Keratinocyte (primary cell): ENCODE results near the gene AOPEP. TPM values are rescaled to one million over a fixed set of nuclear protein-coding genes. Genes with fewer than 3 reads are reported as not detected.

Experiments used
- DNase-seq: peaks from one replicate; pipeline ENCODE4 v3.0.0-alpha.2; 2011; ENCODE audit warnings: low read depth, missing footprints, low spot score
- FAIRE-seq: peaks from 2 replicates; lab custom pipeline; 2011; peaks lifted over from hg19 to GRCh38; lab: Jason Lieb, UNC
- H2AFZ ChIP-seq: 2 replicates; pipeline ENCODE4 v1.6.0; 2012; ENCODE audit warnings: low read length, control low read depth, inconsistent platforms; ENCODE audit not compliant: control insufficient read depth
- H3K27ac ChIP-seq: 2 replicates; pipeline ENCODE4 v1.5.1; 2011; ENCODE audit warnings: low read length; ENCODE audit not compliant: control insufficient read depth, insufficient read depth
- H3K27me3 ChIP-seq: 3 replicates; pipeline ENCODE4 v1.6.0; 2011; ENCODE audit warnings: low read length; ENCODE audit not compliant: control insufficient read depth, insufficient read depth; ENCODE audit errors: extremely low read depth
- H3K36me3 ChIP-seq, 2 experiments: 2 replicates in 1 of 2; 3 replicates in 1 of 2; pipeline ENCODE4 v1.5.1; 2011; ENCODE audit warnings: low read length in 2 of 2, mild to moderate bottlenecking in 1 of 2; ENCODE audit not compliant: control insufficient read depth in 2 of 2, insufficient read depth in 2 of 2; ENCODE audit errors: extremely low read depth in 1 of 2
- H3K4me1 ChIP-seq: 3 replicates; pipeline ENCODE4 v1.5.1; 2011; ENCODE audit warnings: low read length; ENCODE audit not compliant: control insufficient read depth, insufficient read depth; ENCODE audit errors: extremely low read depth
- H3K4me2 ChIP-seq: 3 replicates; pipeline ENCODE4 v1.6.0; 2011; ENCODE audit warnings: low read depth, low read length; ENCODE audit not compliant: control insufficient read depth, insufficient read depth; ENCODE audit errors: extremely low read depth
- H3K4me3 ChIP-seq, 3 experiments: fragments of 200-600 bp in 1 of 3; sonication (generic) in 1 of 3; 2 replicates in 2 of 3; 3 replicates in 1 of 3; pipeline ENCODE4 v1.5.1; 2011 to 2016; ENCODE audit warnings: low read length in 3 of 3, mild to moderate bottlenecking in 3 of 3, control low read depth in 2 of 3, inconsistent platforms in 1 of 3, low read depth in 1 of 3, mixed read lengths in 1 of 3, mixed run types in 1 of 3, moderate library complexity in 1 of 3; ENCODE audit not compliant: control insufficient read depth in 2 of 3, insufficient read depth in 2 of 3; ENCODE audit errors: extremely low read depth in 1 of 3
- H3K79me2 ChIP-seq: 2 replicates; pipeline ENCODE4 v1.6.0; 2012; ENCODE audit warnings: low read length; ENCODE audit not compliant: control insufficient read depth, insufficient read depth
- H3K9ac ChIP-seq: 3 replicates; pipeline ENCODE4 v1.6.0; 2011; ENCODE audit warnings: low read length; ENCODE audit not compliant: control insufficient read depth, insufficient read depth; ENCODE audit errors: extremely low read depth
- H3K9me1 ChIP-seq: 3 replicates; pipeline ENCODE4 v1.6.0; 2011; ENCODE audit warnings: low read length; ENCODE audit not compliant: control insufficient read depth, insufficient read depth; ENCODE audit errors: extremely low read depth
- H3K9me3 ChIP-seq: 2 replicates; pipeline ENCODE4 v1.5.1; 2012; ENCODE audit warnings: low read depth, low read length; ENCODE audit not compliant: control insufficient read depth
- H4K20me1 ChIP-seq: 3 replicates; pipeline ENCODE4 v1.6.0; 2011; ENCODE audit warnings: low read length; ENCODE audit not compliant: control insufficient read depth, insufficient read depth; ENCODE audit errors: extremely low read depth
- CTCF ChIP-seq, 3 experiments: IDR thresholded peaks in 1 of 3; conservative IDR thresholded peaks in 1 of 3; optimal IDR thresholded peaks in 1 of 3; 2 replicates in 2 of 3; 3 replicates in 1 of 3; pipeline versions ENCODE3 to v1.5.1; 2011; ENCODE audit warnings: low read length in 3 of 3, mild to moderate bottlenecking in 3 of 3, moderate library complexity in 2 of 3, control low read depth in 1 of 3, inconsistent platforms in 1 of 3; ENCODE audit not compliant: insufficient read depth in 2 of 3; ENCODE audit errors: extremely low read depth in 1 of 3
- EZH2 ChIP-seq: IDR thresholded peaks from one replicate; pipeline ENCODE4 v1.6.1; 2012; ENCODE audit warnings: inconsistent platforms, mild to moderate bottlenecking, low read length, moderate library complexity
- dilution Hi-C: fragments of 300-500 bp; cut with MboI; formaldehyde crosslinking; loops from one replicate; pipeline ENCODE4 v1.7.0; 2020; ENCODE audit warnings: low sequenced_read_pairs; ENCODE audit not compliant: extremely low pct_ligation_motif_present
- polyA plus RNA-seq, 5 experiments: library from polyadenylated mRNA; depleted of rRNA in 3 of 5; stranded (reverse) in 3 of 5; stranded (forward) in 1 of 5; unstranded in 1 of 5; fragments of >200 nt; gene quantifications; 1 replicate in 1 of 5; 2 replicates in 3 of 5; 3 replicates in 1 of 5; pipeline versions ENCODE4 v1.2.1 to v1.2.3, GENCODE V29; 2011 to 2012; ENCODE audit warnings: missing spikeins in 2 of 5, low read depth in 1 of 5, low replicate concordance in 1 of 5

Gene AOPEP
- polyA plus RNA-seq, 1 donor (not counting 4 experiments of a cell fraction or from before 2014, with no cell fraction given) = 27.0 TPM

DNA sequence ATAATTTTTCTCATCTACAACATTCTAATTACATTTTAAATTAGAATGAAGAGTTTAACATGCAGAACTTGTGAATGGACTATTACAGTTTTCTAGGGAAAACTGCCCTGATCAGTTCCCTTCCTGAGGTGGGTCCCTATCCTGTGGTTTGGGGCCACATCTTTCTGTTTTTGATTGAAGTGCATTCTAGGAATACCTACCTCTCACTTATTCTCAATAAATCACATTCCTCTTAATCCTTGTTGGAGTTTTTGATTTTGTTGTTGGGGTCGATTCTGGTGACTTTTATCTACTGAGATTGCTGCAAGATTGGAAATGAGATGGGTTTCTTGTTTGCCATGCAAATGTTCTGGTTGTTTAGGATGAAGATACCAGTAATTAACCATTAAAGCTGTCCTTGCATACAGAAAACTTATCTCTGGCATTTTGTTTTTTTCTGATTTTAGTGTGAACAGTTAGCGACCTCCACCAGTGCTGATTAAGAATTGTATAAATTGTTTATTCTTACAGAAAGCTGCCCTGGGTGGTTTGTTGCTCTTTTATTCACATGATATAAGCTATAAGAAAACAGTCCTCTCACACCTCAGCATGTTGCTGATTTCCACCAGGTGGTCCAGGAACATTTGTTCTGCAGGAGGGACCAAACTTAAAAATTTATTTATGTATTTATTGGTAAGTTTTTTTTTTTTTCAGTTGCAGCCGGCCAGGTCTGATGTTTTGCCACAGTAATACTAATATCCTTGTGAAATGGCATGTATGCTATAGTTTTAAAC is 321.1 kb downstream of the AOPEP start:
- dilution Hi-C loops = no loop called here
- FAIRE-seq = no peak
- Histone ChIP-seq H3K27ac (peak overlapping the region; percentile 86), H3K27me3 (no peaks in the 10 kb centered on the region), H2AFZ (no peak overlapping the region), H3K9me1 (no peaks in the 10 kb centered on the region), H3K36me3 (peaks cover 3 to 12% of the 10 kb centered on the region in 2 experiments), H3K4me2 (peak overlapping the region; percentile 50), H3K4me1 (peaks cover 38% of the 10 kb centered on the region), H3K4me3 (peak overlapping the region in 1 of 3 experiments; percentile 88), H3K9me3 (no peaks in the 10 kb centered on the region), H4K20me1 (no peaks in the 10 kb centered on the region), H3K79me2 (peaks cover 65% of the 10 kb centered on the region), H3K9ac (peak overlapping the region; percentile 45)
- no peak for DNase-seq
- TF ChIP-seq EZH2 (no peak), CTCF (optimal IDR thresholded peaks at IDR 0.05 in 1 of 3, IDR thresholded peaks at IDR 0.05 in 1 of 3, conservative IDR thresholded peaks at IDR 0.05 in 1 of 3; ENCODE audit: extremely low read depth in 1 of 3, insufficient read depth in 2 of 3, low read length in 3 of 3) (no peak)

DNA sequence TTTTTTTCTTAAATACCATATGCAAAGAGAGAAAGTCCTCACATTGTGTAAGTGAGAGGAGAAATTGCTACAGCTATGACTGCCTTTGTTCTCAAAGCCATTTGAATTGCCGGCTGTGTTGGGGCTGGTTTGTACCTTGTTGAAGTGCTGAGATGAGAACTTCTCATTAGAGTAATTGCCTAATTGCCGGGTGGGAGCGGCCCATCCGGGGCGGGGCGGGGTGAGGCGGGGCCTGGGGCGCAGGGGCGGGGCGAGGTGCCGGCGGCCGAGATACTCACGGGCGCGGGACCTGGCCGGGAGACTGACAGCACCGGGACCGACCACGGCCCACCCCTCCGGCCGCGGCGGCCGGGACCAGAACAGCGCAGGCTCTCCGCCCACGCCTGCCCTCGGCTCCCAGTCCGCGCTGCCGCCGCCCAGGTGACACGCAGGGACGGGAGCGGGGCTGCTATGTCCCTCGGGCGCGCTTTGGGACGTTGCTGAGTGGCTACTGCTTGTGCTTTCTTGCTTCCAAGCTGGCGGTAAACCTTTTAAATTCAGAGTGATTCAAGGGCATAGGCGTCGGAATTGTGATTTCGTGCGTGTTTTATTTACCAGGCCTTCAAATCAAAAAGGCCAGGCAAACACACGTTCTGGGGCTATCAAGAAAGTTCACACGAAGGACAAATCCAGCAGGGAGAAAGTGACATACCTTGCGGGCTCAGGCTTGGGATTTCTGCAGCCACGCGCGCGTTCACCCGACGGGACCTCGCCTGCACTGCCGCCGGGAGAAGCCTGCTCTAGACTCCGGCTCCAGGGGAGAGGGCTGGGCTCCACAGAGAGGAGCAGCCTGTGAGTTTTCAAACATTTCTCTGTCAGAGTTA is 322.0 kb downstream of the AOPEP start:
- TF ChIP-seq CTCF (optimal IDR thresholded peaks at IDR 0.05 in 1 of 3, IDR thresholded peaks at IDR 0.05 in 1 of 3, conservative IDR thresholded peaks at IDR 0.05 in 1 of 3; ENCODE audit: extremely low read depth in 1 of 3, insufficient read depth in 2 of 3, low read length in 3 of 3) (no peak), EZH2 (no peak)

More for the DNA sequence above, 322.0 kb downstream of the AOPEP start:
- H3K27ac ChIP-seq = peak overlapping the region; percentile 86
- H4K20me1 ChIP-seq = no peaks in the 10 kb centered on the region
- FAIRE-seq (no peak), DNase-seq (peak; percentile 59)
- peaks cover 71% of the 10 kb centered on the region for H3K79me2 ChIP-seq
- H3K4me2 ChIP-seq = peak overlapping the region; percentile 95
- peaks cover 38% of the 10 kb centered on the region for H3K4me1 ChIP-seq
- peak overlapping the region; percentile 90 for H3K9ac ChIP-seq
- H3K9me3 ChIP-seq = no peaks in the 10 kb centered on the region
- dilution Hi-C loops = no loop called here
- H3K9me1 ChIP-seq = no peaks in the 10 kb centered on the region
- no peaks in the 10 kb centered on the region for H3K27me3 ChIP-seq
- H2AFZ ChIP-seq = no peak overlapping the region
- peaks cover 3 to 12% of the 10 kb centered on the region in 2 experiments for H3K36me3 ChIP-seq
- H3K4me3 ChIP-seq = peak overlapping the region; percentile 53 to 88 (median 82)
